ENCODE data around the gene PTGES2.
"Not testable (repeated sequence)": the region's sequence is repeated elsewhere in the genome, so short reads cannot be mapped to it uniquely, and the experiment has no call there.

PTGES2 gene

GRCh38 chr9:128087262-128087661 is 40.3 kb downstream of the PTGES2 start:
- DNase-seq: no peak

- DNase-seq: no peak
Measured at GRCh38 chr9:128085943-128086342, 41.6 kb downstream of the PTGES2 start.

- no peak for DNase-seq
Measured at GRCh38 chr9:128084746-128085145, 42.8 kb downstream of the PTGES2 start.

GRCh38 chr9:128082151-128082550 is 45.4 kb downstream of the PTGES2 start:
- DNase-seq: no peak

- DNase-seq: no peak
Measured at GRCh38 chr9:128081056-128081455, 46.5 kb downstream of the PTGES2 start.

GRCh38 chr9:128080206-128080605 is 47.3 kb downstream of the PTGES2 start:
- no peak for DNase-seq

- no peak for DNase-seq
Measured at GRCh38 chr9:128078504-128079434, 48.8 kb downstream of the PTGES2 start.

- DNase-seq: no peak
Measured at GRCh38 chr9:128077847-128078503, 49.6 kb downstream of the PTGES2 start.

GRCh38 chr9:128073253-128073886 is 54.2 kb downstream of the PTGES2 start:
- DNase-seq: no peak

GRCh38 chr9:128072144-128073021 is 55.1 kb downstream of the PTGES2 start:
- no peak for DNase-seq

GRCh38 chr9:128071475-128071874 is 56.1 kb downstream of the PTGES2 start:
- DNase-seq: not testable (repeated sequence)

- DNase-seq: no peak
Measured at GRCh38 chr9:128070874-128071273, 56.7 kb downstream of the PTGES2 start.
